NCI-H1436 (cell line): ENCODE results near the gene EFS.
"Not testable (repeated sequence)": the region's sequence is repeated elsewhere in the genome, so short reads cannot be mapped to it uniquely, and the experiment has no call there.

Experiments used
- DNase-seq: peaks from one replicate; lab custom pipeline; 2025; lab: John Stamatoyannopoulos, UW

EFS gene

GRCh38 chr14:23327947-23328744 is 36.8 kb downstream of the EFS start:
- DNase-seq: peak; percentile 51

GRCh38 chr14:23326491-23327332 is 38.3 kb downstream of the EFS start:
- DNase-seq: no peak

DNA sequence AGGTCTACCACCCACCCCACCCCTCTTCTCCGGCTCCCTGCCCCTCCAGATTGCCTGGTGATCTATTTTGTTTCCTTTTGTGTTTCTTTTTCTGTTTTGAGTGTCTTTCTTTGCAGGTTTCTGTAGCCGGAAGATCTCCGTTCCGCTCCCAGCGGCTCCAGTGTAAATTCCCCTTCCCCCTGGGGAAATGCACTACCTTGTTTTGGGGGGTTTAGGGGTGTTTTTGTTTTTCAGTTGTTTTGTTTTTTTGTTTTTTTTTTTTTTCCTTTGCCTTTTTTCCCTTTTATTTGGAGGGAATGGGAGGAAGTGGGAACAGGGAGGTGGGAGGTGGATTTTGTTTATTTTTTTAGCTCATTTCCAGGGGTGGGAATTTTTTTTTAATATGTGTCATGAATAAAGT is 39.2 kb downstream of the EFS start:
- DNase-seq: not testable (repeated sequence)

DNA sequence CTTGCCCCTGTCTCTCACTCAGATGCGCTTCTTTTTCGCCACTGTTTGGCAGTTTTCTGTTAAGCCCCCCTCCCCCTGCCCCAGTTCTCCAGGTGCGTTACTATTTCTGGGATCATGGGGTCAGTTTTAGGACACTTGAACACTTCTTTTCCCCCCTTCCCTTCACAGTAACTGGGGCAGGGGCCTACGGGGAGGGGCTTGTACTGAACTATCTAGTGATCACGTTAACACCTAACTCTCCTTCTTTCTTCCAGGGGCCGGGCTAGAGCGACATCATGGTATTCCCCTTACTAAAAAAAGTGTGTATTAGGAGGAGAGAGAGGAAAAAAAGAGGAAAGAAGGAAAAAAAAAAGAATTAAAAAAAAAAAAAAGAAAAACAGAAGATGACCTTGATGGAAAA is 40.0 kb downstream of the EFS start:
- DNase-seq: no peak

GRCh38 chr14:23324455-23324846 is 40.5 kb downstream of the EFS start:
- no peak for DNase-seq

- no peak for DNase-seq
These were observed 41.0 kb downstream of the EFS start for GRCh38 chr14:23323838-23324454.

DNA sequence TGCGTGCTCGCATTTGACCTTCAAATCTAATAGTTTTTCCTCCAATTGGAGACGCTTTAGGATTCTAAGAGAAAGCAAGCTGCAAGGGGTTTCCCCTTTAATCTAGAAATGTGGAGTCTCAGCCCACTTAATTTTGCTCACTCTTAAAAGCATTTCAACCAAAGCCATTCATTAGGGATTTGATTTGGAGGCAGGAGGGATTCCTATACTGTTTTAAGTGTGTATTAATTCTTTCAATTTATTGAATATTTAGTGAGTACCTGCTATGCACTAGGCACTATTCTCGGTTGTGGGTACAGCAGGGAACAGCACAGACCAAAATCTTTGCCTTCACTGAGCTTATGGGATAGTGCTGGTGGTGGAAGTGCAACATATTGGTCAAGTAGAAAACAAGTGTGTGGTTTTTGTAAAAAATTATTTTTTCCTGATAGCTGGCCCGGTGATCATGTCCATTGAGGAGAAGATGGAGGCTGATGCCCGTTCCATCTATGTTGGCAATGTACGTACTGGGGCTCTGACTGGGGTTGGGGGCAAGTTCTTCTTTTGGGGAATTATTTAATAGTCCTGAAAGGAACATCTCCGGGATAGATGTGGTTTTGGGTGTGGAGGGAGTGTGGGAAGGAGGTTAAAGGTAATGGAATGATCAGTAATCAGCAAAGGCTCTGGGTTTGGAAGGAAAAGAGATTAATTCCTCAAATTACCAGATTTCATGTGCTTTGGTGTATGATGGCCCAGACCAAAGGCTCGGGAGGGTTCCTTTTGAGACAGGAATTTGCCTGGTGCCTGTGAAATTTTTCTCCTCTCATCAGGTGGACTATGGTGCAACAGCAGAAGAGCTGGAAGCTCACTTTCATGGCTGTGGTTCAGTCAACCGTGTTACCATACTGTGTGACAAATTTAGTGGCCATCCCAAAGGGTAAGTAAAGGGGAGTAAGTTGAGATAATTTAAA is 42.1 kb downstream of the EFS start:
- DNase-seq: no peak

DNA sequence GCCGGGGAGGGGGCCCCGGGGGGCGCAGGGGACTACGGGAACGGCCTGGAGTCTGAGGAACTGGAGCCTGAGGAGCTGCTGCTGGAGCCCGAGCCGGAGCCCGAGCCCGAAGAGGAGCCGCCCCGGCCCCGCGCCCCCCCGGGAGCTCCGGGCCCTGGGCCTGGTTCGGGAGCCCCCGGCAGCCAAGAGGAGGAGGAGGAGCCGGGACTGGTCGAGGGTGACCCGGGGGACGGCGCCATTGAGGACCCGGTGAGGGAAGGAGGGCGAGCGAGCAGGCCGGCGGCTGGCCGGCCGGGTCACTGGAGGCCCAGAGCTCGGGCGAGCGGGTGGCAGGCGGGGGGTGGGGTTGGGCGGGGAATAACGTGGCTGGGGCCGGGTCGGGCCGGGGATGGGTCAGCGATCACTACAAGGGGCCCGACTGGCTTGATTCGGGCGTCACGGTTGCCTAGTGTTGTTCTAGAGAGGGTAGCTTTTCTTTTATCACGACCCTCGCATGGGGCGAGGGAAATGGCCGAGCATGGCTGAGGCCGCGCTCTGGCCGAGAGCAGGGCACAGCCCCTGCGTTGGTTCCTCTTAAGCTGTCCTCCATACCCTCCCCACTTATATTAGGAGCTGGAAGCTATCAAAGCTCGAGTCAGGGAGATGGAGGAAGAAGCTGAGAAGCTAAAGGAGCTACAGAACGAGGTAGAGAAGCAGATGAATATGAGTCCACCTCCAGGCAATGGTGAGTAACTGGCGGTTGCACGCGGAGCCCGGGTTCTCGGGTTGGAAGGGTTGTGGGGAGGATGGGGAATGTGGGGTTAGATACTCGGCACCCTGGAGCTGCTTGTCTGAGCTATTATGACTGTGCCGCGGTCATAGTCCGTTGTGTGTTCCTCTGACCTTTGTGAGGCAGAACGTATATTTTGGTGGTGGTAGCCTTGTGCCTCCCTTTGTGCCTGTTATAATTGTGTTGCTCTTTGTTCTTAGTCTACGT is 43.1 kb downstream of the EFS start:
- DNase-seq: no peak

DNA sequence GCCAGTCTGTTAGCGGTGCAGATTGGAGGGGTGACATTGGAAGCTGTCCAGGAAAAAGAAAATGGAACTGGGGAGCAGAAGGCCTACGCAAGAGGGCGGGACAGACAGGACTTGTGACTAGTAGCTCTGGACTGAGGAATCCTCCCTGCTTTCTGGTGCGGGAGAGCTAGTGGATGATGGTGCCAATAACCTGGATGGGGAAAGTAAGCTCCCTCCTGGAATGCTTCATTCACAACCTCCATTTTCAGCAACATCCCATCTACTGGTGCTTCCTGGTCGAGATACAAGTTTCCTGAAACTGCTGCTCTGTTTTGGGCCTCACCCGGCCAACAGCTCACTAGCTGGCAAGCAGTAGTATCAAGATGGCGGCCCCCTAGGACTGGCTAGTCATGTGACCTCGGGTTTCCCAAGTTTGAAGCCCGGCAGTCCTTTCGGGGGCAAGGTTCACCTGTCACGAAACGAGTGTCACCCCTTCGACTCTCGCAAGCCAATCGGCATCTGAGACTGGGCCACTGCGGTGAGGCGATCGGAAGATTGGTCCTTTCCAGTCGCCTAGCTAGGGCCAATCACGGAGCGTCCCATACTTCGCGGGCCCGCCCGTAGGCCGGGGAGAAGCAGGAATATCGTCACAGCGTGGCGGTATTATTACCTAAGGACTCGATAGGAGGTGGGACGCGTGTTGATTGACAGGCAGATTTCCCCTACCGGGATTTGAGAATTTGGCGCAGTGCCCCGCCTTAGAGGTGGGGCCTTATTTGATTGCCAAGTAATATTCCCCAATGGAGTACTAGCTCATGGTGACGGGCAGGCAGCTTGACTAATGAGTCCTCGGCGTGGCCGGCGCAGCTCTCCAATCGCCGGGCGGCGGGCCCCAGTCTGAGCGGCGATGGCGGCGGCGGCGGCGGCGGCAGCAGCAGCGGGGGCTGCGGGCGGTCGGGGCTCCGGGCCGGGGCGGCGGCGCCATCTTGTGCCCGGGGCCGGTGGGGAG is 44.1 kb downstream of the EFS start, which contains the start of gene PABPN1:
TSS of gene PABPN1 (plus strand) at position 874 of the 988 bp plus-strand sequence. CDS start at position 887, 13 bp downstream.
- DNase-seq: peak; percentile 99

DNA sequence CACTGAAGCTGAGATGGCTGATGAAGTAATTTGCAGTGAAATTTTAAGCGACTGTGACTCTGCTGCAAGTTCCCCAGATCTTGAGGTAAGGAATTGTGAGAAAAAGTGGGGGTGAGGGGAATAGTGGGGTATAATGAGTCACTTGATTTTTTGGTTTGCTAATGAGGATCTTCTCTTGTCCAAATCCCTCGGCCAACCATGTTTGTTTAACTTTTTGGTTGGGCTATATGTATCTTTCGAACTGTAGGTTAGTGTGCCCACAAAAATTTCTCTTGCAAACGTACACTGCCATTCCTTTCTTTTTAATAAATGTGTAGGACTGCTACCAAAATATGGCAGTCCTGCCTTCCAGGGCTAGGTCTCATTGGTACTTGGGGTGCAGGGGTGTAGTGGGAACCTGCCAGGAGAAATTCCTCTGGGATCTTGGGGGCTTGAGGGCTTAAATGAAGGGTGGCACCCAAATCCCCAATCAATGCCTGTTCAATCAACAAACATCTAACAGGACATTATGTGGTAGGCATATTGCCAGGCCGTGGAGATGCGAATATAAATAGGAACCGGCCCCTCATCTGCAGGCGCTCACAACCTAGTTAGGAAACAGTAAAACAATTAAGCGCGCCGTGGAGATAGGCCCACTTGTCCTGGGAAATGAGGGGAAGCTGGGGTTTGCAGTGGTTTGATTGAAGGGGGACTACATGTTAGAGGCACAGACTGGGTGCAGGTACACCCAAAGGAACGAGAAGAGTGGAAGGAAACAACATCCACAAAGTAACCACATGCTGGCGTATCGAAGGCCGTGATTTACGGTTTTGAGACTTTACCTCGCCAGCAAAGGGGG is 45.0 kb downstream of the EFS start:
- DNase-seq: no peak

GRCh38 chr14:23316300-23316699 is 48.7 kb downstream of the EFS start:
- DNase-seq: no peak

- DNase-seq: no peak
These were observed 54.4 kb downstream of the EFS start for GRCh38 chr14:23310546-23310945.

DNA sequence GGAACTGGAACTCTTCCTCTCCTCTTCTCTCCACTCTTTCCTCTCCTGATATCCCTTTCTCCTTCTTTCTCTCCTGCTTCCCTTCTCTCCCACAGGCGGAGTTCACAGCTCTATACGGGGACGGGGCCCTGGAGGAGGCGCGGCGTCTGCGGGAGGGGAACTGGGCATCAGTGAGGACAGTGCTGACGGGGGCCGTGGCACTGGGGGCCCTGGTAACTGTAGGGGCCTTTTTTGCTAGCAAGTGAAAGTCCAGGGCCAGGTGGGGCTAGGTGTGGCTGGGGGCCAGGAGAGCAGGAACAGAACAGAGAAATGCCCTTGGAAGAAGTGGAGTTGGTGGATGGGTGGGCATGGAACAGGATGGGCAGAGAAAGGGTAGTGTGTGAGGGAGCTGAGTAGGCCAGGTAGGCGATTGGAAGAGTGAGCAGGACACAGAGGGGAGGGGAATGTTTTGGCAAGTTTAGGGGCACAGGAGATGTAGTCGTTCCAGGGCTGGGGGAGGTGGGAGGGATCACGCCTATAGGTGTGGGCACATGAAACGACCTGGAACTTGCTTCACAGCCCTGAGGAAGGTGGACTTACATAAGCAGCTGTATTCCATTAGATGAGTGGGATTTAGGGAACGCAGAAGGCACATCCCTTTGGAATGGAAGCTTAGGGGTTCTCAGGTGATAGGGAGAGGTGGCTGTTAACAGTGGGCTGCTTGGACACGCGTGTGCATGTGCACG is 56.1 kb downstream of the EFS start:
- no peak for DNase-seq

DNA sequence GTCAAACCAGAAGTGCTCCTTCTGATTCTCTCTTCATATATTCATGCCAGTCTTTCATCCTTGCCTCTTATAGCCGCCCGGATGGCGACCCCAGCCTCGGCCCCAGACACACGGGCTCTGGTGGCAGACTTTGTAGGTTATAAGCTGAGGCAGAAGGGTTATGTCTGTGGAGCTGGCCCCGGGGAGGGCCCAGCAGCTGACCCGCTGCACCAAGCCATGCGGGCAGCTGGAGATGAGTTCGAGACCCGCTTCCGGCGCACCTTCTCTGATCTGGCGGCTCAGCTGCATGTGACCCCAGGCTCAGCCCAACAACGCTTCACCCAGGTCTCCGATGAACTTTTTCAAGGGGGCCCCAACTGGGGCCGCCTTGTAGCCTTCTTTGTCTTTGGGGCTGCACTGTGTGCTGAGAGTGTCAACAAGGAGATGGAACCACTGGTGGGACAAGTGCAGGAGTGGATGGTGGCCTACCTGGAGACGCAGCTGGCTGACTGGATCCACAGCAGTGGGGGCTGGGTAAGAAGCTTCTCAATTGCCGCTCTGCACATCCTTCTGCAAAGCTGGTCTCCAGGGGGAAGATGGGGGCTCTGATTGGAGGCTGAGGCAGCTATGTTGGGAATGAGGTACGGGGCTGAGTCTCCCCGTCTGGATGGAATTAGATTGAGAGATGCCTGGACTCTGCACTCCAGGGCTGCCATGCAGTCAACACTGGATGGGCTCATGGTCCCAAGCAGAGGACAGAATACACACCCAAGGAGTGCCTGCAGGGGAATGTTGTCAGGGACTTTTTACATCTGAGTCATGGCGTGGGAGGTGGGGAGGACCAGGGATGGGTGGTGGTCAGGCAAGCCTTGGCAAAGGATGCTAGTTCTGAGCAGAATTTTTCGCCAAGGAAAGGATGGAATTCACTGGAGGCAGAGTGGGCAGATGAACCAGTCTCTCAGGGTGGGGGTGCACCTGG is 57.0 kb downstream of the EFS start:
- no peak for DNase-seq

DNA sequence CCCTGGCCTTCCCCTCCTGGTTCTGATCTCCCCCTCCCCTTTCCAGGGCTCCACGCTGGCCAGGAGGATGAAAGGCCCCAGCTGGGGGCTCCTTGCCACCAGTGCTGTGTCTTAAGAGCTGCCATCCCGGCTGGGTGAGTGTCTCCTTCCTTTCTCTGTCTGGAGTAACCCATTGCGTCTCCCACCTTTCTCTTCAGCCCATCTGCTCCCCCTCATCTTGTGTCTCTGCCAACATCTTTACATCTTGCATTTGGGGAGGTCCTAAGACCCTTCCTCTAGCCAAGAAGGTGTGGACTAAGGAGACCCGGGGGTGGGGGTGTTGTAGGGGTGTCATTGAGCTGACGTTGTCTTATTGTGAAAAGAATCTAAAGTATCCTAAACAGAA is 57.8 kb downstream of the EFS start:
- DNase-seq: no peak

DNA sequence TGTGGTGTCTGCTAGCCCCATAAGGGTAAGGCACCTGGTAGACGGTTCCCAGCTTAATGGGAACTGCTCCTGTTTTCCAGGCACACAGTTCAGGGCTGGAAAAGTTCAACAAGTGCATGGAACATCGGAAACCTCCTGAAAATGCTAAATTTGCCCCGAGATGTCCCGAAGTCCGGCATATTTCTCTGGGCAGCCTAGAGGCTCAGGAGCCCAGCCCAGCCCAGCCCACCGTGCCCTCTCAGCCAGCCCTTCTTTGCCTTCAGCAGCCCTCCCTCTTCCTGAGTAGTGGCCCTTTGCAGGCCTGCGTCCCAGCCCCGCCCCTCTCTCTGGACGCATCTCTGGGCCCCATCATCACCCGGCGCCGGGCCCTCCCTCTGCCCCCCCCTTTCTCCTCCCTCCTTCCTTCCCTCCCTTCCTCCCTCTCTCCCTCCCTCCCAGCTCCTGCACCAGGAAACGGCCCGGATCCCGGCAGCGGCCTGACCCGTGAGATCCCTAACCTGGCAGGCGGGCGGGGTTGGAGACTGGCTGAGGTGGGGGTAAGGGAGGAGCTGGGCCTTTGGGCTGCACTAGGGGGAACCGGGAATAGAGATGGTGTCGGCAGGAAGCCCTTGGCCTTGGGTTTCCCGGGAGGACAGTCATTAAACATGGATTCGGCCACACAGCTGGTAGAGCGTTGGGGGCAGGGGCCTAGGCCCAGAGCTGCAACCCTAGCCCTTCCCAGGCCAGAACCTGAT is 58.4 kb downstream of the EFS start, which contains the start of gene BCL2L2:
TSS of gene BCL2L2 (plus strand) at position 422 of the 734 bp plus-strand sequence. CDS start 935 bp downstream, outside the sequence.
- peak; percentile 70 for DNase-seq
